CD14-positive monocyte (primary cell): ENCODE data around the gene RELB. TPM values are rescaled to one million over a fixed set of nuclear protein-coding genes. Genes with fewer than 3 reads are reported as not detected.

Experiments
- DNase-seq, 3 donors: peaks; one replicate each; pipeline ENCODE4 v3.0.0-alpha.2; 2011 to 2022
- H2AFZ ChIP-seq: 2 replicates; pipeline ENCODE4 v1.6.0; 2012; ENCODE audit warnings: mild to moderate bottlenecking, low read depth, low read length, inconsistent platforms; ENCODE audit not compliant: insufficient read depth, poor library complexity, severe bottlenecking
- H3K27ac ChIP-seq, 2 donors: 1 replicate in 1 of 2; 2 replicates in 1 of 2; pipeline ENCODE4 v1.5.1; 2012 to 2013; ENCODE audit warnings: low read length in 2 of 2, control low read depth in 1 of 2, inconsistent platforms in 1 of 2, low read depth in 1 of 2, mild to moderate bottlenecking in 1 of 2
- H3K27me3 ChIP-seq, 2 donors: one replicate each; pipeline versions ENCODE4 v1.6.0 to v1.6.1; 2011 to 2013; ENCODE audit warnings: low read length in 2 of 2; ENCODE audit not compliant: control insufficient read depth in 2 of 2, insufficient read depth in 2 of 2
- H3K36me3 ChIP-seq, 2 donors: replicated peaks in 1 of 2; 1 replicate in 1 of 2; 2 replicates in 1 of 2; pipeline versions ENCODE4 v1.5.1 to v1.6.1; 2012 to 2013; ENCODE audit warnings: low read length in 2 of 2, control low read depth in 1 of 2, inconsistent platforms in 1 of 2, mild to moderate bottlenecking in 1 of 2; ENCODE audit not compliant: insufficient read depth in 2 of 2, control insufficient read depth in 1 of 2
- H3K4me1 ChIP-seq, 2 donors: 1 replicate in 1 of 2; 2 replicates in 1 of 2; pipeline versions ENCODE4 v1.5.1 to v1.6.1; 2012 to 2013; ENCODE audit warnings: low read length in 2 of 2, control low read depth in 1 of 2, inconsistent platforms in 1 of 2, mild to moderate bottlenecking in 1 of 2, moderate library complexity in 1 of 2; ENCODE audit not compliant: insufficient read depth in 2 of 2, control insufficient read depth in 1 of 2
- H3K4me2 ChIP-seq: replicated peaks from 2 replicates; pipeline ENCODE3; 2012; ENCODE audit warnings: low read length, moderate library complexity, mild to moderate bottlenecking; ENCODE audit not compliant: poor library complexity, severe bottlenecking; ENCODE audit errors: extremely low read depth
- H3K4me3 ChIP-seq, 3 experiments: fragments of 200-600 bp in 1 of 3; sonication (generic) in 1 of 3; replicated peaks in 1 of 3; 1 replicate in 2 of 3; 2 replicates in 1 of 3; pipeline ENCODE4 v1.5.1; 2011 to 2013; ENCODE audit warnings: low read length in 3 of 3, mild to moderate bottlenecking in 3 of 3, control low read depth in 2 of 3, low read depth in 2 of 3, inconsistent platforms in 1 of 3, moderate library complexity in 1 of 3
- H3K79me2 ChIP-seq: 2 replicates; pipeline ENCODE4 v1.6.0; 2012; ENCODE audit warnings: mild to moderate bottlenecking, control low read depth, inconsistent platforms, low read length, moderate library complexity; ENCODE audit not compliant: insufficient read depth
- H3K9ac ChIP-seq: 2 replicates; pipeline ENCODE4 v1.6.0; 2017; ENCODE audit warnings: low read length, mild to moderate bottlenecking; ENCODE audit not compliant: insufficient read depth, poor library complexity, severe bottlenecking
- H3K9me3 ChIP-seq, 2 donors: replicated peaks in 1 of 2; 1 replicate in 1 of 2; 2 replicates in 1 of 2; pipeline versions ENCODE4 v1.5.1 to v1.6.1; 2012 to 2013; ENCODE audit warnings: low read length in 2 of 2, control low read depth in 1 of 2; ENCODE audit not compliant: control insufficient read depth in 1 of 2, insufficient read depth in 1 of 2
- H4K20me1 ChIP-seq: 2 replicates; pipeline ENCODE4 v1.6.0; 2012; ENCODE audit warnings: mild to moderate bottlenecking, low read length, control low read depth, moderate library complexity; ENCODE audit not compliant: insufficient read depth
- H3K27ac Mint-ChIP-seq, 7 donors: one replicate each; pipeline ENCODE4 v1.8.0; 2020; ENCODE audit warnings: mild to moderate bottlenecking in 7 of 7, mixed read lengths in 7 of 7, moderate library complexity in 6 of 7, inconsistent platforms in 2 of 7
- H3K27me3 Mint-ChIP-seq, 3 donors: one replicate each; pipeline ENCODE4 v1.8.0; 2021 to 2022; ENCODE audit warnings: low read depth in 3 of 3, mild to moderate bottlenecking in 3 of 3, mixed read lengths in 3 of 3, moderate library complexity in 3 of 3, inconsistent platforms in 1 of 3
- H3K36me3 Mint-ChIP-seq, 2 donors: one replicate each; pipeline ENCODE4 v1.8.0; 2020; ENCODE audit warnings: mixed read lengths in 2 of 2, inconsistent platforms in 1 of 2, mild to moderate bottlenecking in 1 of 2
- H3K4me1 Mint-ChIP-seq: one replicate; pipeline ENCODE4 v1.8.0; 2020; ENCODE audit warnings: mild to moderate bottlenecking, mixed read lengths
- H3K4me3 Mint-ChIP-seq, 2 donors: one replicate each; pipeline ENCODE4 v1.8.0; 2020; ENCODE audit warnings: mild to moderate bottlenecking in 2 of 2, mixed read lengths in 2 of 2, moderate library complexity in 1 of 2
- H3K9me3 Mint-ChIP-seq, 7 donors: one replicate each; pipeline ENCODE4 v1.8.0; 2020 to 2022; ENCODE audit warnings: mixed read lengths in 7 of 7, mild to moderate bottlenecking in 6 of 7, moderate library complexity in 6 of 7, inconsistent platforms in 2 of 7
- CTCF ChIP-seq: fragments of 200-600 bp; IDR thresholded peaks from one replicate; pipeline ENCODE4 v1.8.0; 2022; ENCODE audit warnings: antibody characterized with exemption, mild to moderate bottlenecking
- WGBS: methylation state at CpG from one replicate; pipeline ENCODE4 v1.1.5; 2013; ENCODE audit warnings: missing lambda C conversion rate; ENCODE audit not compliant: insufficient coverage; 5-methylcytosine and 5-hydroxymethylcytosine counted together
- intact Hi-C, 2 donors: fragments of 100-400 bp; cut with micrococcal nuclease; formaldehyde crosslinking; loops; one replicate each; pipeline versions ENCODE4 v1.15.0 to v1.15.1; 2023
- polyA plus RNA-seq, 3 donors: library from polyadenylated mRNA; depleted of rRNA in 1 of 3; unstranded in 2 of 3; stranded (reverse) in 1 of 3; fragments of 300-500 nt in 2 of 3; fragments of >200 nt in 1 of 3; fragmentation: Illumina TruSeq in 2 of 3; gene quantifications; 1 replicate in 2 of 3; 2 replicates in 1 of 3; pipeline ENCODE4 v1.2.3, GENCODE V29; 2012 to 2021

RELB gene
- polyA plus RNA-seq, 3 donors = 32.3 to 35.0 (median 34.4) TPM

- H3K79me2 ChIP-seq = peaks cover 76% of the 10 kb centered on the region
- 12% methylated on average over 5 of the region's 6 CpGs for WGBS
- peak overlapping the region in 1 of 2 donors; percentile 88 for H3K27ac ChIP-seq
- peak overlapping the region; percentile 83 for H3K9ac ChIP-seq
- Mint-ChIP-seq H3K9me3 (no peaks in the 10 kb centered on the region), H3K36me3 (peaks cover 12 to 22% of the 10 kb centered on the region in 2 donors), H3K27me3 (peaks cover 0 to 2% (median 0%) of the 10 kb centered on the region in 3 donors), H3K4me3 (peak overlapping the region; percentile 92 to 93), H3K4me1 (peaks cover 33% of the 10 kb centered on the region), H3K27ac (peak overlapping the region in 5 of 7 donors; percentile 82 to 95 (median 87))
- intact Hi-C loops = loop anchor here in 1 of 2 donors (5.0 kb wide), 1 partner anchor 97 kb away; the partner anchor contains the start of genes BLOC1S3 and TRAPPC6A
- H3K36me3 ChIP-seq = peaks cover 5 to 10% of the 10 kb centered on the region in 2 donors
- H3K4me2 ChIP-seq = peak overlapping the region; percentile 98
- TF ChIP-seq CTCF = no peak
- H3K4me3 ChIP-seq = peak overlapping the region; percentile 83 to 98 (median 85)
- H3K9me3 ChIP-seq = no peaks in the 10 kb centered on the region
- H4K20me1 ChIP-seq = peaks cover 52% of the 10 kb centered on the region
- no peak for DNase-seq
- H2AFZ ChIP-seq = peak overlapping the region; percentile 98
- H3K27me3 ChIP-seq = no peaks in the 10 kb centered on the region
- peaks cover 31 to 49% of the 10 kb centered on the region in 2 donors for H3K4me1 ChIP-seq
These were observed 78.7 kb downstream of the RELB start for GRCh38 chr19:45079911-45080370.

DNA sequence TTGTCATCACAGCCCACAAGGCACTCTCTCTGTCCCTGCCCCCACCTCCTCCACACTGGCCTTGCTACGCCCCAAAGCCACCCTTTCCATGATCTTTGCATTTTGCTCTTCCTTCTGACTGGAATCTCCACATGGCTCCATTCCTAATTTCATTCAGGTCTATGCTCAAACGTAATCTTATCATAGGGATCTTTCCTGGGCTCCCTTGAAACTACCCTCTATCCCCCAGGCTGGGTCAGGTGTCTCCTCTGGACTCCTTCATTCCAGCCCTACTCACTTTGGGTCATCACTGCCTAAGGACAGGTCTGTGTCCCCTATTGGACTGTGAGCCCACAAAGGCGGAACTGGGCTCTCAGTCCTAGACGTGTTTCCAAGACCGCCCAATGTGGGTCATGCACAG lies 80.9 kb downstream of the RELB start:
- peaks cover 0 to 2% (median 0%) of the 10 kb centered on the region in 3 donors for H3K27me3 Mint-ChIP-seq
- Histone ChIP-seq H3K27me3 (no peaks in the 10 kb centered on the region), H3K9me3 (no peaks in the 10 kb centered on the region), H3K4me3 (no peak overlapping the region), H2AFZ (no peak overlapping the region), H3K9ac (no peak overlapping the region), H3K4me1 (peaks cover 21 to 31% of the 10 kb centered on the region in 2 donors), H3K4me2 (no peak overlapping the region), H3K27ac (no peak overlapping the region), H3K36me3 (peaks cover 5 to 10% of the 10 kb centered on the region in 2 donors), H4K20me1 (peaks cover 36% of the 10 kb centered on the region), H3K79me2 (peaks cover 57% of the 10 kb centered on the region)
- H3K4me1 Mint-ChIP-seq = peaks cover 29% of the 10 kb centered on the region
- TF ChIP-seq CTCF = no peak
- H3K36me3 Mint-ChIP-seq = peaks cover 17 to 33% of the 10 kb centered on the region in 2 donors
- no peak for DNase-seq
- peak overlapping the region in 1 of 7 donors; percentile 48 for H3K27ac Mint-ChIP-seq
- no peaks in the 10 kb centered on the region for H3K9me3 Mint-ChIP-seq
- H3K4me3 Mint-ChIP-seq = no peak overlapping the region
- intact Hi-C loops = no loop called here
- WGBS = 93% methylated on average over 5 of the region's 5 CpGs
